Nucleus accumbens (tissue), 56 donors: ENCODE data around the gene GNL3L.
"Not testable (repeated sequence)": the region's sequence is repeated elsewhere in the genome, so short reads cannot be mapped to it uniquely, and the experiment has no call there.

Source experiments
- DNase-seq, 56 donors: peaks; one replicate each; lab custom pipeline; 2025; lab: John Stamatoyannopoulos, UW

Gene GNL3L

DNA sequence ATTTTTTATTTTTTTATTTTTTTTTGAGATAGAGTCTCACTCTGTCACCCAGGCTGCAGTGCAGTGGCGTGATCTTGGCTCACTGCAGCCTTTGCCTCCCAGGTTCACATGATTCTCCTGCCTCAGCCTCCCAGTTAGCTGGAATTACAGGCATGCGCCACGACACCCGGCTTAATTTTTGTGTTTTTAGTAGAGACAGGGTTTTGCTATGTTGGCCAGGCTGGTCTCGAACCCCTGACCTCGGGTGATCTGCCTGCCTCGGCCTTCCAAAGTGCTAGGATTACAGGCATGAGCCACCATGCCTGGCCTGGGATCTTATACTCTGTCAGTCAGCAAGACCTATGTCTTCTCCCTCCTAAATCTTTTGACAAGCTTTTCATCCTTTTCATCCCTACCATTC is 25.0 kb downstream of the GNL3L start:
- DNase-seq, result not testable (repeated sequence)

DNA sequence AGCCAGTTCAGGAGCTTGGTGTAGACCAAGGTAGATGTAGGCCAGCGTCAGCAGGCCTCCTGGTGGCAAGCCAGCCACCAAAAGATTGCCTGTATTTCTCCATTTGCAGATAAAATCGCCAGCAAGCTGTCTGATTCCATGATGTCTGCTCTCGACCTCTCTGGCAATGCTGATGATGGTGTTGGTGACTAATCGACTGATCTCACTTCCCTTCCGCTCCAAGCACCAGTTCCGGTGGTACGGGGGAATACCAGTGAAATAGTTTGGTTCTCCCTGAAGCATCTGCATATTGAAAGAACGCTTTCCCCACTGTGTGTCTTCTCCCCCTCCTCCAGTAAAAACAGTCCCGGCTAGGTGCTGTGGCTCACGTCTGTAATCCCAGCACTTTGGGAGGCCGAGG is 30.4 kb downstream of the GNL3L start:
- DNase-seq, result no peak

DNA sequence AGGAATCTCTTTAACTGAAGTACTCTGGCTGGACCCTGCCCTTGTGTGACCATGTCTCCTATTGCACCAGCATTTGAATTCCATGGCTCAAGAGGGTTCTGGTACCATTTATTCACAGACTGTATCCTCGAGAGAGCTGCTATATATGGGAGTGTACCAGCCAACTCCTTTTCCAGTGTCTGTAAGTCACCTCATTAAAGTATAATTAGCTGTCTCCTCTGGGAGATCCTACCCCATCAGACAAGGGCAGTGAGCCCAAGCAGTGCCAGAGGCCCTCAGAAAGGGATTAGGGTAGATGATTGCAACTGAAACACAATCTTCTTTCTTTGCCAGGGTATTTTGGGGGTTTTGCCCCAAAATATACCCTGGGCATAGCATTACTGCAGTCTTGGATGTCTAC is 31.6 kb downstream of the GNL3L start:
- DNase-seq, result no peak

DNA sequence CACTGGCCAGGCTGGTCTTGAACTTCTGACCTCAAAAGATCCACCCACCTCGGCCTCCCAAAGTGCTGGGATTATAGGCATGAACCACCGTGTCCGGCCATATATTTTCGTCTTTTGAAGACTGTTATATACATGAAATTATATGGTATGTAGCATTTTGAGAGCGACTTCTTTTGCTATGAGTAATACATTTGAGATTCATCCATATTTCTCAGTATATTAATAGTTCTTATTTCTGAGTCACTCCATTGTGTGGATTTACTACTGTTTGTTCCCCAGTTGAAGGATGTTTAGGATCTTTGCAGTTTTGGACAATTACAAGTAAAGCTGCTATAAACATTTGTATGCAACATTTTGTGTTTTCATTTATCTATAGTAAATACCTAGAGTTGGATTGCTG is 34.9 kb downstream of the GNL3L start:
- no peak for DNase-seq

DNA sequence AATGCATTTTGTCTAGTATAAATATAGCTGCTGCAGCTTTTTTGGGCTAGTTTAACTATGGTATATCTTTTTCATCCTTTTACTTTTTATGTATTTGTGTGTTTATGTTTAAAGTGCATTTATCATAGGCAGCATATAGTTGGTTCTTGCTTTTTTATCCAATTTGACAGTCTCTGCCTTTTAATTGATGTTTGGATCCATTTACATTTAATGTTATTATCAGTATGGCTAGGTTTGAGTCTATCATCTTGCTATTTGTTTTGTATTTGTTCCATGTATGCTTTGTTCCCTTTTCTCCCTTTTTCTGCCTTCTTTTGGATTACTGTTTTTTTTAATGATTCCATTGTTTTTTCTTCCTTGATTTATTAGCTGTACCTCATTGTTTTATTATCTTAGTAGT is 40.3 kb downstream of the GNL3L start:
- no peak for DNase-seq

DNA sequence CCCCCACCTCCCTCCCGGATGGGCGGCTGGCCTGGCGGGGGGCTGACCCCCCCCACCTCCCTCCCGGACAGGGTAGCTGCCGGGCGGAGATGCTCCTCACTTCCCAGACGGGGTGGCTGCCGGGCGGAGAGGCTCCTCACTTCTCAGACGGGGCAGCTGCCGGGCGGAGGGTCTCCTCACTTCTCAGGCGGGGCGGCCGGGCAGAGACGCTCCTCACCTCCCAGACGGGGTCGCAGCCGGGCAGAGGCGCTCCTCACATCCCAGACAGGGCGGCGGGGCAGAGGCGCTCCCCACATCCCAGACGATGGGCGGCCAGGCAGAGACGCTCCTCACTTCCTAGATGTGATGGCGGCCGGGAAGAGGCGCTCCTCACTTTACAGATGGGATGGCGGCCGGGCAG is 42.6 kb downstream of the GNL3L start:
- not testable (repeated sequence) for DNase-seq

DNA sequence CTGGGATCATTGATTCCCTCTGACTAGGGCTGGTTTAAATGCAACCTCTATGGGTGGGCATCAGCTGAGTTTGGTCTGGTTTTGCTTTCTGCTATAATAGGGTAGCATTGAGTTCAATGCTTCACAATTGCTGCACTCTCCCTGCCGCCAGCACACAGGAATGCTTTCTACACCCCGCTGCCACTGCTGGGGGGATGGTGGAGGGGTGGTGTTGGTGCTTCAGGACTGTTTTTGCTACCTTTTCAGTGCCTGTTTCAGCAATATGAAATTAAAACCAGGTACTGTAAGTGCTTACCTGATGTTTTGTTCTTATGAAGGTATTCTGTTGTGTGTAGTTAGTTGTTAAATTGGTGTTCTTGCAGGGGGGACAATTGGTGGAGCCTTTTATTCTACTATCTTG is 67.7 kb downstream of the GNL3L start:
- no peak for DNase-seq

DNA sequence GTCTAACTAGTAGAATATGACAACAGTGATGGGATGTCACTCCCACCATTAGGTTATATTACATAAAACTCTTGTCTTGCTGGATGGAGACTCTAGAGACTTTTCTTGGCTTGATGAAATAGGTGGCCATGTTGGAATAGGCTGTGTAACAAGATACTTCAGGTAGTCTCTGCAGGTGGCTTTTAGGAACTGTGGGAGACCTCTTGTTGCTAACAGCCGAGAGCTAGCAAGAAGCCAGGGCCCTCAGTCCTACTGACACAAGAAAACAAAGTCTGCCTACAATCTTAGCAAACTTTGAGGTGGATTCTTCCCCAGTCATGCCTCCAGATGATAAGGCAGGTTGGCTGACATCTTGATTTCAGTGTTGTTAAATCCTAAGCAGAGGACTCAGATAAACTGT is 72.5 kb downstream of the GNL3L start:
- no peak for DNase-seq
